ENCODE data around the gene TUB. TPM values are rescaled to one million over a fixed set of nuclear protein-coding genes. Genes with fewer than 3 reads are reported as not detected.

TUB gene
- total and polyA plus RNA-seq, 2 of the 8 experiments (the other 6 are each of a cell fraction or from before 2014, with no cell fraction given) = 15.3 to 31.3 TPM

GRCh38 chr11:8035200-8035855, 45.7 kb upstream of the TUB start:
- peaks cover 0 to 13% (median 4%) of the 10 kb centered on the region in 4 experiments; a peak in 5 of 7 replicates for H3K4me1 ChIP-seq (replicated peaks in 1 of 4; ENCODE audit: control insufficient read depth in 3 of 4, insufficient read depth in 4 of 4, low read length in 3 of 4)
- H4K91ac ChIP-seq (replicated peaks; ENCODE audit: insufficient read length, low read length) = no peak overlapping the region
- no peak overlapping the region for H4K8ac ChIP-seq (ENCODE audit: extremely low read depth, insufficient read depth, low read length)
- no peak overlapping the region for H2AFZ ChIP-seq (ENCODE audit: low read length)
- TF ChIP-seq KDM5A (IDR thresholded peaks at IDR 0.05; ENCODE audit: low read length) (no peak), ZNF274 (IDR thresholded peaks at IDR 0.05; ENCODE audit: borderline replicate concordance, extremely low read depth, low read length) (no peak), TAF7 (optimal IDR thresholded peaks at IDR 0.05; ENCODE audit: borderline replicate concordance, low read depth, low read length) (no peak)
- H3K27ac ChIP-seq (ENCODE audit: low read depth, low read length) = no peak overlapping the region
- DNase-seq (ENCODE audit: low read depth in 1 of 2, low spot score in 2 of 2) = peak in 1 of 2 experiments; percentile 42
- H2BK20ac ChIP-seq (ENCODE audit: low read length) = no peak overlapping the region
- H4K5ac ChIP-seq (ENCODE audit: insufficient read length, low read depth, low read length) = no peak overlapping the region
- no peak overlapping the region for H2BK12ac ChIP-seq (ENCODE audit: low read depth, low read length)
- no peaks in the 10 kb centered on the region for H3K23me2 ChIP-seq (ENCODE audit: low read depth, low read length)
- no peak overlapping the region for H3K4me3 ChIP-seq (ENCODE audit: extremely low read depth in 1 of 4, insufficient read depth in 2 of 4, low read depth in 3 of 4, low read length in 4 of 4)
- 75% methylated on average over 11 of the region's 11 CpGs; no CpG with 5 or more reads in 1 of the 2 experiments for WGBS, 2 experiments (ENCODE audit: extremely low coverage in 1 of 2, insufficient coverage in 1 of 2, insufficient read length in 1 of 2, insufficient replicate concordance in 2 of 2, low coverage in 1 of 2, low lambda C conversion rate in 2 of 2, missing lambda C conversion rate in 1 of 2)
- H3K56ac ChIP-seq (replicated peaks; ENCODE audit: insufficient read length, low read depth, low read length) = no peak overlapping the region
- H2BK15ac ChIP-seq (ENCODE audit: low read length) = no peak overlapping the region
- H3K14ac ChIP-seq (ENCODE audit: insufficient read length) = no peak overlapping the region
- no peak overlapping the region for H3K23ac ChIP-seq (ENCODE audit: insufficient read length)
- FAIRE-seq = no peak
- no peaks in the 10 kb centered on the region for H3K79me1 ChIP-seq (ENCODE audit: low read depth, low read length)
- H4K20me1 ChIP-seq (replicated peaks in 1 of 2; ENCODE audit: control insufficient read depth in 1 of 2, insufficient read depth in 2 of 2, low read length in 2 of 2) = no peaks in the 10 kb centered on the region
- no peak overlapping the region for H3K4me2 ChIP-seq (ENCODE audit: insufficient read depth in 1 of 2, low read depth in 2 of 2, low read length in 2 of 2)
- H2AK5ac ChIP-seq (ENCODE audit: low read depth, low read length) = no peak overlapping the region
- H3K36me3 ChIP-seq (ENCODE audit: control insufficient read depth in 2 of 4, insufficient read depth in 4 of 4, low read length in 3 of 4) = no peaks in the 10 kb centered on the region
- no peaks in the 10 kb centered on the region for H3K9me3 ChIP-seq (ENCODE audit: insufficient read depth in 2 of 2, low read depth in 1 of 2, low read length in 1 of 2)
- H2BK5ac ChIP-seq (ENCODE audit: low read depth, low read length) = no peak overlapping the region
- H3K27me3 ChIP-seq (replicated peaks in 1 of 4; ENCODE audit: control insufficient read depth in 3 of 4, extremely low read depth in 1 of 4, insufficient read depth in 3 of 4, low read length in 3 of 4) = peaks cover 0 to 14% (median 6%) of the 10 kb centered on the region in 4 experiments; a peak in 5 of 7 replicates
- H3K4ac ChIP-seq (replicated peaks; ENCODE audit: insufficient read length, low read depth, low read length) = no peak overlapping the region
- no peak overlapping the region; a peak in 1 of 7 replicates for H3K9ac ChIP-seq (replicated peaks in 1 of 4; ENCODE audit: extremely low read depth in 1 of 4, low read depth in 3 of 4, low read length in 3 of 4)
- H3K18ac ChIP-seq (ENCODE audit: extremely low read depth, low read length) = no peak overlapping the region
- ChIA-PET POLR2A (ENCODE audit: partially characterized antibody) (interaction anchor here (1.1 kb wide), 1 partner anchor 50 kb away, joined by 3 read pairs; no protein-coding TSS in a partner anchor), CTCF (ENCODE audit: partially characterized antibody) (interaction anchor here (1.3 to 31.7 kb wide), 11 partner anchors 11 to 56 kb away, joined by 3 to 1283 read pairs (median 56); partner anchors contain the start of gene TUB)
- no peaks in the 10 kb centered on the region for H3K79me2 ChIP-seq (ENCODE audit: control insufficient read depth in 1 of 2, insufficient read depth in 2 of 2, low read length in 2 of 2)
- H2BK120ac ChIP-seq (replicated peaks; ENCODE audit: low read depth, low read length) = no peak overlapping the region
